ENCODE results near the gene ABRACL.

The ABRACL gene

DNA sequence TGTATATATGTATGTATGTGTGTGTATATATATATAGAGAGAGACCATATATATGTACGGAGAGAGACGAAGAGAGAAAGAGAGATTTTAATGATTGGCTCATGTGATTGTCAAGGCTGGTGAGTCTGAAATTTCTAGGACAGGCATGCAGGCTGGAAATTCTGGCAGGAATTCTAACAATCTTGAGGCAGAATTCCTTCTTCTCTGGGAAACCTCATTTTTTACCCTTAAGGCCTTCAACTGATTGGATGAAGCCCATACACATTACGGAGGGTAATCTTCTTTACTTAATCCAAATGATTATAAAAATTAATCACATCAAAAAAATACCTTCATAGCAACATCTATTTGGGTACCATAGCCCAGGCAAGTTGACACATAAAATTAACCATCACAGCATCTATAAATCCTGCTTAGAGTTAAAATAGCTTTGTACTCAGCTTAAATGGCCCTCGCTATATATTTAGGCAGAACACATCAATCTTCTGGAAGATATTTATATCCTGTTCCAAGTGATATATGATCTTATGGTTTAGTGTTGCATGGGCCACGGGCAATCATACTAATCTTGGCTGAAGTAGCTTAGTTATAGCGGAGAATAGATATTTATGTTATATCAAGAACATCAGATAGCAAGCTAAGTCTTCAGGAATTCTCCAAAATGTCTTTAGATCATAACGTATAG, 36.6 kb downstream of the ABRACL start:
- TF ChIP-seq CTCF (IDR thresholded peaks at IDR 0.05; ENCODE audit: low read depth, low read length) (no peak), POLR2A (IDR thresholded peaks at IDR 0.05; ENCODE audit: extremely low read depth, insufficient read length) (no peak), MYC (IDR thresholded peaks at IDR 0.05; ENCODE audit: low read depth, low read length) (no peak)
- TF ChIP-seq, protein P1, sequence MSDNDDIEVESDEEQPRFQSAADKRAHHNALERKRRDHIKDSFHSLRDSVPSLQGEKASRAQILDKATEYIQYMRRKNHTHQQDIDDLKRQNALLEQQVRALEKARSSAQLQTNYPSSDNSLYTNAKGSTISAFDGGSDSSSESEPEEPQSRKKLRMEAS (IDR thresholded peaks at IDR 0.05; ENCODE audit: low read depth, low read length): no peak
- DNase-seq (ENCODE audit: low read depth): no peak
- H3K4me3 ChIP-seq (ENCODE audit: low read depth, low read length): no peak overlapping the region

DNA sequence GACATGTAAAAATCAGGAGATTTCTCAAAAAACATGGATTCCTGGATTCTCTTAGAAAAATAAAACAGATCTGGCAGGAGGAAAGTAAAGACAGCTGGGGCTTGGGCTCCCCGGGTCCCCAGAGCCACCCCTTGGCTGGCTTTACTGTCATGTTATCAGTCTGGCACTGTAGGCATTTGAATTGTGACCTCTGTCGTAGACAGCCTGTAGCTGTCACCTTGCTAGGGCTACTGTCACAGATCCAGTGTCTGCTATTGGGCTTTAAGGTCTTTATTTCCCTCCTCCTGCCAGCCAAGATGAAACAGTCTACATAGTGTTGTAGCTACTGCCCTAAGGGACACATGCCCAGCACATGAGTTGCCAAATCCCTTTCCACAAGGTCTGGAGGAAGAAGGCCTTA, 37.5 kb downstream of the ABRACL start:
- no peak overlapping the region for H3K4me3 ChIP-seq (ENCODE audit: low read depth, low read length)
- no peak for DNase-seq (ENCODE audit: low read depth)
- TF ChIP-seq, protein P1 (IDR thresholded peaks at IDR 0.05; ENCODE audit: low read depth, low read length): no peak

DNA sequence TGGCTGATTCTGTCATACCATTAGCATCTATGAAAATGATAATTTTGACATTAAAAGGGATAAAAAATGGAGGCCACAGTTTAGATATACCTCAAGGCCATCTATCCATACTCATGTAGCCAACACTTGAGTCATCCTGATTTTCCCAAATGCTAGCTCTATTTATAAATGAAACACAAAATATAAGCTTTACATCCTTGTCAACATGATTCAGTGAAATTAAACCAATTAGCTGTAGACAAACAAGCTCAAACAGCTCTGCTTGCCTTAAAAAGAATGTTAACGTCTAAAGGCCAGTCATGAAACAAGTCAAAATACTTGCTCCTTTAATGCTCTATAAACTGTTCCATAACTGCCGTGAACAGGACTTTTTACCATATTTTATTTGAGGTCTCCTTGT, 40.3 kb downstream of the ABRACL start:
- TF ChIP-seq POLR2A (IDR thresholded peaks at IDR 0.05; ENCODE audit: extremely low read depth, insufficient read length): no peak
- TF ChIP-seq, protein P1 (IDR thresholded peaks at IDR 0.05; ENCODE audit: low read depth, low read length): no peak
- TF ChIP-seq CTCF (IDR thresholded peaks at IDR 0.05; ENCODE audit: low read depth, low read length): no peak
- TF ChIP-seq MYC (IDR thresholded peaks at IDR 0.05; ENCODE audit: low read depth, low read length): no peak
- DNase-seq (ENCODE audit: low read depth): no peak
- H3K4me3 ChIP-seq (ENCODE audit: low read depth, low read length): no peak overlapping the region

DNA sequence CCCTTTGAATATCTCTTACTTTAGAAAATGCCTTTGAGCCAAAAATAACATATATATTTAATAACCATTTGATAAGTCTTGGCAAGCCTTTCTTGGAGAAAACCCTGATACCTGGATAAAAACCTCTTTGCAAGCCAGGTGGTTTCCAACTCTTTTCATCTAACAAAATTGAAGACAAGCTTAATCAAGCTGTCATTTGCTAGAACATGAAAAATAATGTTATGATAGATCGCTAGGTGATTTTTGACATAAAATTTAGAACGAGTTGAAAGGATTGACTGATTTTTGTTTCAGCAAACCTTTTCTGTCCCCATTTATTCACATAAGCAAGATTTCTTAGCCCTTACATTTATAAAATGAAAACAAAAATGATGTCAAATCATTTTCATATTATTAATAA, 44.6 kb downstream of the ABRACL start:
- TF ChIP-seq MYC (IDR thresholded peaks at IDR 0.05; ENCODE audit: low read depth, low read length) (no peak), CTCF (IDR thresholded peaks at IDR 0.05; ENCODE audit: low read depth, low read length) (no peak), POLR2A (IDR thresholded peaks at IDR 0.05; ENCODE audit: extremely low read depth, insufficient read length) (no peak)
- TF ChIP-seq, protein P1 (IDR thresholded peaks at IDR 0.05; ENCODE audit: low read depth, low read length): no peak
- no peak overlapping the region for H3K4me3 ChIP-seq (ENCODE audit: low read depth, low read length)
- DNase-seq (ENCODE audit: low read depth): no peak

DNA sequence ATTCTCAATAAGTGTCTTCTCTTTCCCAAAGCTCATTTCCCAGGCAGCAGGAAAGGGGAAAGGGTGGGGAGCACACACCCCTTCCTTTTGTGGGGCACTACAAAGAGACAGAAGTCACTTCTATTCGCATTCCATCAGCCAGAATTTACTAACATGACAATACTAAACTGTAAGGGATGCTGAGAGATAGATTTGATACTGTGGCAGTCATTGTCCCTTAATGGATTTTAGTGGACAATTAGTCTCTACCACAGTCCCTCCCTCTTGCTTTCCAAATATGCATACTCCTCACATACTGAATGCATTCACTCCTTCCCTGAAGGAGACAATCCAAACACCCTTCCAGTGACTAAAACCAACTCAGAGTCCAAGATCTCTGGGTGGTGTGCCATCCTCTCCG, 50.5 kb downstream of the ABRACL start:
- DNase-seq (ENCODE audit: low read depth): no peak
- no peak overlapping the region for H3K4me3 ChIP-seq (ENCODE audit: low read depth, low read length)
- no peak for TF ChIP-seq MYC (IDR thresholded peaks at IDR 0.05; ENCODE audit: low read depth, low read length)
- TF ChIP-seq CTCF (IDR thresholded peaks at IDR 0.05; ENCODE audit: low read depth, low read length): no peak
- TF ChIP-seq POLR2A (IDR thresholded peaks at IDR 0.05; ENCODE audit: extremely low read depth, insufficient read length): no peak
- TF ChIP-seq, protein P1 (IDR thresholded peaks at IDR 0.05; ENCODE audit: low read depth, low read length): no peak

- no peak overlapping the region for H3K4me3 ChIP-seq (ENCODE audit: low read depth, low read length)
- TF ChIP-seq, protein P1 (IDR thresholded peaks at IDR 0.05; ENCODE audit: low read depth, low read length): no peak
- TF ChIP-seq CTCF (IDR thresholded peaks at IDR 0.05; ENCODE audit: low read depth, low read length): no peak
- TF ChIP-seq POLR2A (IDR thresholded peaks at IDR 0.05; ENCODE audit: extremely low read depth, insufficient read length): no peak
- no peak for TF ChIP-seq MYC (IDR thresholded peaks at IDR 0.05; ENCODE audit: low read depth, low read length)
- DNase-seq (ENCODE audit: low read depth): no peak
Observed at GRCh38 chr6:139080255-139080920, 51.8 kb downstream of the ABRACL start.
